Activated CD4-positive, alpha-beta T cell treated with anti-CD3 and anti-CD28 coated beads, Interleukin-2, Interleukin-6, amounts not matched to agents 100 ng/mL and 50 ng/mL, durations not matched to agents 16 hours and 8 hours (primary cell): ENCODE results near the gene FOXD1.

Experiments used
- DNase-seq: peaks from one replicate; pipeline ENCODE4 v3.0.0-alpha.2; 2020

The FOXD1 gene

GRCh38 chr5:73438645-73439470 is 9.7 kb downstream of the FOXD1 start:
- no peak for DNase-seq

GRCh38 chr5:73437777-73438644 is 10.6 kb downstream of the FOXD1 start:
- DNase-seq = no peak

GRCh38 chr5:73437101-73437776 is 11.3 kb downstream of the FOXD1 start:
- no peak for DNase-seq

GRCh38 chr5:73436535-73437100 is 12.0 kb downstream of the FOXD1 start:
- no peak for DNase-seq

- no peak for DNase-seq
Observed at GRCh38 chr5:73435759-73436534, 12.6 kb downstream of the FOXD1 start.

GRCh38 chr5:73434907-73435306 is 13.7 kb downstream of the FOXD1 start:
- DNase-seq = no peak

GRCh38 chr5:73434461-73434860 is 14.1 kb downstream of the FOXD1 start:
- DNase-seq = no peak

GRCh38 chr5:73433982-73434342 is 14.6 kb downstream of the FOXD1 start:
- no peak for DNase-seq

- no peak for DNase-seq
Observed at GRCh38 chr5:73433272-73433981, 15.2 kb downstream of the FOXD1 start.

GRCh38 chr5:73431204-73431851 is 17.2 kb downstream of the FOXD1 start:
- no peak for DNase-seq

- no peak for DNase-seq
Observed at GRCh38 chr5:73426034-73426433, 22.5 kb downstream of the FOXD1 start.

GRCh38 chr5:73424556-73424977 is 24.0 kb downstream of the FOXD1 start:
- DNase-seq = no peak

GRCh38 chr5:73422164-73422563 is 26.4 kb downstream of the FOXD1 start:
- no peak for DNase-seq

- DNase-seq = no peak
Observed at GRCh38 chr5:73420666-73421065, 27.9 kb downstream of the FOXD1 start.

- DNase-seq = no peak
Observed at GRCh38 chr5:73419465-73420390, 28.8 kb downstream of the FOXD1 start.

- no peak for DNase-seq
Observed at GRCh38 chr5:73419117-73419464, 29.5 kb downstream of the FOXD1 start.

GRCh38 chr5:73418244-73418691 is 30.3 kb downstream of the FOXD1 start:
- no peak for DNase-seq

GRCh38 chr5:73417303-73418034 is 31.1 kb downstream of the FOXD1 start:
- DNase-seq = no peak

GRCh38 chr5:73415617-73416016 is 33.0 kb downstream of the FOXD1 start:
- no peak for DNase-seq
